SH-SY5Y (cell line): Measurements from ENCODE around the gene COL6A3.

Experiments used
- GATA2 ChIP-seq: IDR thresholded peaks from 2 replicates; pipeline ENCODE4 v1.6.1; 2011; ENCODE audit warnings: mild to moderate bottlenecking, low read depth, low read length
- GATA3 ChIP-seq: IDR thresholded peaks from 2 replicates; pipeline ENCODE4 v1.6.1; 2011; ENCODE audit warnings: low read depth, mild to moderate bottlenecking, low read length, moderate library complexity

DNA sequence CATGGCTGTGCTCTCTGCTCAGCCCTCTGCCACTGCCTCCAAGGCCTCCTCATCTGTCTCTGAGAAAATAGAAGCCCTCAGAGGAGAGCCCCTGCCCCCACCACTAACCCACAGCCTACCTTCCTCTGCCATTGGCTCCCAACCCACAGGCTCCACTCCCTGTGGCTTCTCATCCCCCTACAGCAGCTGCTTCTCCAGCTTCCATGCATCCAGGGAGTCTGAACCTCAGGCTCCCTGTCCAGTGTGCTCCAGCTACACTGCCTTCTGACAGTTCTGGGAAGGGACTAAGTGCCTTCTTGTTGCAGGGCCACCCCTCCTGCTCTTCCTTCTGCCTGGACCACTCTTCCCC is 29.3 kb downstream of the COL6A3 start:
- TF ChIP-seq GATA2 (no peak), GATA3 (no peak)
